Tibial artery (tissue), 4 donors: ENCODE results near the gene MCCC1.
A peak's percentile ranks its signal among the peaks of the same experiment; 100 is the strongest.

ENCODE experiments used
- DNase-seq, 2 donors: peaks; one replicate each; pipeline ENCODE4 v3.0.0-alpha.2; 2019
- H3K27ac ChIP-seq, 2 donors: fragments of 200-600 bp; sonication (generic) in 1 of 2; 1 replicate in 1 of 2; 2 replicates in 1 of 2; pipeline ENCODE4 v1.5.1; 2018 to 2019; ENCODE audit warnings: mild to moderate bottlenecking in 1 of 2
- H3K27me3 ChIP-seq, 2 donors: fragments of 200-600 bp; sonication (generic) in 1 of 2; one replicate each; pipeline versions ENCODE4 v1.5.1 to v1.6.0; 2016 to 2019
- H3K36me3 ChIP-seq, 3 donors: fragments of 200-600 bp; sonication (generic) in 2 of 3; one replicate each; pipeline ENCODE4 v1.5.1; 2016 to 2019; ENCODE audit warnings: mild to moderate bottlenecking in 2 of 3
- H3K4me1 ChIP-seq, 4 donors: fragments of 200-600 bp; sonication (generic) in 2 of 4; 1 replicate in 3 of 4; 2 replicates in 1 of 4; pipeline ENCODE4 v1.5.1; 2016 to 2019
- H3K4me3 ChIP-seq, 2 donors: fragments of 200-600 bp; sonication (generic) in 1 of 2; 1 replicate in 1 of 2; 2 replicates in 1 of 2; pipeline ENCODE4 v1.5.1; 2018 to 2019; ENCODE audit warnings: mild to moderate bottlenecking in 2 of 2
- H3K9me3 ChIP-seq, 3 donors: fragments of 200-600 bp; sonication (generic) in 1 of 3; one replicate each; pipeline ENCODE4 v1.5.1; 2016 to 2019
- CTCF ChIP-seq, 2 experiments: fragments of 200-600 bp in 1 of 2; fragments of 450-650 bp in 1 of 2; IDR thresholded peaks; one replicate each; pipeline ENCODE4 v1.5.1; 2017 to 2019; ENCODE audit warnings: antibody characterized with exemption in 2 of 2, mild to moderate bottlenecking in 1 of 2, moderate library complexity in 1 of 2
- intact Hi-C: fragments of 100-400 bp; cut with DNase I; formaldehyde crosslinking; loops from one replicate; pipeline ENCODE4 v1.15.0; 2023; ENCODE audit warnings: low total_unique reads

The MCCC1 gene

GRCh38 chr3:182981038-182981380 is 118.3 kb downstream of the MCCC1 start:
- peak overlapping the region; percentile 98 to 100 for H3K4me3 ChIP-seq
- H3K27ac ChIP-seq: peak overlapping the region; percentile 83 to 84
- H3K9me3 ChIP-seq: no peaks in the 10 kb centered on the region
- peak in 1 of 2 donors; percentile 23 for DNase-seq
- intact Hi-C loops: no loop called here
- TF ChIP-seq CTCF (IDR thresholded peaks at IDR 0.05): no peak
- H3K36me3 ChIP-seq: no peaks in the 10 kb centered on the region
- peaks cover 0 to 20% (median 11%) of the 10 kb centered on the region in 4 donors for H3K4me1 ChIP-seq
- no peaks in the 10 kb centered on the region for H3K27me3 ChIP-seq

- TF ChIP-seq CTCF (IDR thresholded peaks at IDR 0.05): peak in 1 of 2 experiments; percentile 17
- Histone ChIP-seq H3K9me3 (no peaks in the 10 kb centered on the region), H3K27ac (peak within 1 kb of the TSS; percentile 84 to 92), H3K36me3 (no peaks in the 10 kb centered on the region), H3K4me1 (peaks cover 0 to 20% (median 11%) of the 10 kb centered on the region in 4 donors), H3K4me3 (peak within 1 kb of the TSS; percentile 98 to 100), H3K27me3 (no peaks in the 10 kb centered on the region)
- intact Hi-C loops: no loop called here
- DNase-seq: peak; percentile 91 to 95
Observed at GRCh38 chr3:182980204-182981037, 118.9 kb downstream of the MCCC1 start, which contains the start of gene DCUN1D1. TSS of gene DCUN1D1 (minus strand) at chr3:182980538. CDS start at chr3:182980489, 49 bp downstream.

GRCh38 chr3:182979674-182980191 is 119.6 kb downstream of the MCCC1 start:
- Histone ChIP-seq H3K9me3 (no peaks in the 10 kb centered on the region), H3K4me3 (peak overlapping the region; percentile 98 to 100), H3K4me1 (peaks cover 0 to 20% (median 11%) of the 10 kb centered on the region in 4 donors), H3K27ac (peak overlapping the region; percentile 84 to 92), H3K27me3 (no peaks in the 10 kb centered on the region), H3K36me3 (no peaks in the 10 kb centered on the region)
- no peak for TF ChIP-seq CTCF (IDR thresholded peaks at IDR 0.05)
- intact Hi-C loops: no loop called here
- peak in 1 of 2 donors; percentile 23 for DNase-seq

- no peaks in the 10 kb centered on the region for H3K36me3 ChIP-seq
- DNase-seq: no peak
Observed at GRCh38 chr3:182979103-182979673, 120.1 kb downstream of the MCCC1 start.

GRCh38 chr3:182978387-182978786 is 120.9 kb downstream of the MCCC1 start:
- no peaks in the 10 kb centered on the region for H3K9me3 ChIP-seq
- no peak for TF ChIP-seq CTCF (IDR thresholded peaks at IDR 0.05)
- no peak overlapping the region for H3K27ac ChIP-seq
- H3K4me1 ChIP-seq: peaks cover 0 to 20% (median 11%) of the 10 kb centered on the region in 4 donors
- no peaks in the 10 kb centered on the region for H3K36me3 ChIP-seq
- no peaks in the 10 kb centered on the region for H3K27me3 ChIP-seq
- DNase-seq: no peak
- intact Hi-C loops: no loop called here
- H3K4me3 ChIP-seq: peak overlapping the region in 1 of 2 donors; percentile 100

More at GRCh38 chr3:182979103-182979673, 120.1 kb downstream of the MCCC1 start:
- Histone ChIP-seq H3K27ac (peak overlapping the region in 1 of 2 donors; percentile 92), H3K27me3 (no peaks in the 10 kb centered on the region), H3K9me3 (no peaks in the 10 kb centered on the region), H3K4me3 (peak overlapping the region; percentile 98 to 100), H3K4me1 (peaks cover 0 to 20% (median 11%) of the 10 kb centered on the region in 4 donors)
- intact Hi-C loops: no loop called here
- TF ChIP-seq CTCF (IDR thresholded peaks at IDR 0.05): no peak
